A549 (cell line): ENCODE results near the gene NFATC2.

Experiments used
- CEBPB ChIP-seq, 2 experiments: fragments of >200 bp in 1 of 2; sonication (Bioruptor Twin) in 1 of 2; formaldehyde crosslinking in 1 of 2; IDR thresholded peaks; 2 replicates each; pipeline ENCODE4 v1.6.1; 2012 to 2016
- CHD4 ChIP-seq: fragments of 200-600 bp; sonication (generic); IDR thresholded peaks from 2 replicates; pipeline ENCODE4 v1.6.1; 2016; ENCODE audit warnings: antibody characterized with exemption, mild to moderate bottlenecking, borderline replicate concordance
- CTCF ChIP-seq: fragments of >200 bp; sonication (Bioruptor Twin); formaldehyde crosslinking; IDR thresholded peaks from 3 replicates; pipeline ENCODE4 v1.5.1; 2016
- EP300 ChIP-seq, 2 experiments: fragments of >200 bp; sonication (Bioruptor Twin); formaldehyde crosslinking; IDR thresholded peaks; 2 replicates in 1 of 2; 3 replicates in 1 of 2; pipeline ENCODE4 v1.6.1; 2016 to 2017
- JUN ChIP-seq, 2 experiments: fragments of >200 bp; sonication (Bioruptor Twin); formaldehyde crosslinking; IDR thresholded peaks; 2 replicates in 1 of 2; 3 replicates in 1 of 2; pipeline ENCODE4 v1.6.1; 2016 to 2017
- MYC ChIP-seq: IDR thresholded peaks from 2 replicates; pipeline ENCODE4 v1.6.1; 2012; ENCODE audit warnings: mild to moderate bottlenecking, inconsistent platforms, low read length, improper control_type of control experiment, borderline replicate concordance
- POLR2A ChIP-seq: IDR thresholded peaks from 2 replicates; pipeline ENCODE4 v1.6.1; 2012; ENCODE audit warnings: mild to moderate bottlenecking, low read length
- POLR2AphosphoS2 ChIP-seq: conservative IDR thresholded peaks from 2 replicates; pipeline ENCODE4 v1.6.1; 2012; ENCODE audit warnings: low read length, improper control_type of control experiment, inconsistent platforms
- RAD21 ChIP-seq, 2 experiments: fragments of >200 bp in 1 of 2; sonication (Bioruptor Twin) in 1 of 2; formaldehyde crosslinking in 1 of 2; IDR thresholded peaks in 1 of 2; conservative IDR thresholded peaks in 1 of 2; 2 replicates in 1 of 2; 3 replicates in 1 of 2; pipeline ENCODE4 v1.6.1; 2012 to 2018; ENCODE audit warnings: inconsistent platforms in 1 of 2
- ZFP36 ChIP-seq: fragments of 450-650 bp; IDR thresholded peaks from 2 replicates; pipeline ENCODE4 v1.6.1; 2014; ENCODE audit warnings: borderline replicate concordance; ENCODE audit not compliant: partially characterized antibody
- TF ChIP-seq, protein P1 (sequence below): IDR thresholded peaks from 2 replicates; pipeline ENCODE4 v1.6.1; 2012; ENCODE audit warnings: low read depth, borderline replicate concordance

DNA sequence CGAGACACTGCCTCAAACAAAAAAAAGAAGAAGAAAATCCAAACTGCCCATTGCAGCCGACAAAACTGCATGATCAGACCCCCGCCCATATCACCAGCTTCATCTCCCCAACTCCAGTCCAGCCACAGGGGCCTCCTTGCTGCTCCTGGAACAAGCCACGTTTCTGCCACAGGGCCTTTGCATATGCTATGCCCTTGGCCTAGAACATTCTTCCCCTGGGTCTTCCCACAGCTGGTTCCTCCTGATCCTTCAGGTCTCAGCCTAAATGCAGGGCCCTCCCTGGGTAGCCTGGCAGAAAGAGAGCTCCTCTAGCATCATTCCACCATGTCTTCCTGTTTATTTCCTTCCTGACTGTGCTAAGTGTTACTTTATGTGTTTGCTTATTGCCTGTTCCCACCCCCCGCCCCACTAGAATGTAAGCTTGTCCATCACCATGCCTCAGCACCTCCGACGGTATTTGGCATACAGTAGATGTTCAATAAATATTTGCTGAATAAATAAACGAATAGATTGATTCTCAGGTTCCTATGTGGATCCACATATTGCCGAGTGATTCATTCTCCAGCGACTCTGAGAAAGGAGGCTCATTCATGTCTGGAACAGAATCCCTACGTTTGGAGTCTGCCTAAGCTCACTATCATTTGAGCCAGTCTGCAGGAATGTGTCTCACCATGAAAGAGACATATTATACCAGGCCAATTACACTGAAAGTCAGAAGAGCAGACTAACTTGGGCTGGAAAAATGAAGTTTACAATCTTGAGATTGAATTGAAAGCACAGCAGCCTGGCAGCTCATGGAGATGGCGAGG is 56.1 kb downstream of the NFATC2 start:
- no peak for TF ChIP-seq CEBPB (IDR thresholded peaks at IDR 0.05)
- no peak for TF ChIP-seq CTCF
- no peak for TF ChIP-seq CHD4
- no peak for TF ChIP-seq POLR2AphosphoS2
- TF ChIP-seq EP300 (IDR thresholded peaks at IDR 0.05) = no peak
- TF ChIP-seq, protein P1, sequence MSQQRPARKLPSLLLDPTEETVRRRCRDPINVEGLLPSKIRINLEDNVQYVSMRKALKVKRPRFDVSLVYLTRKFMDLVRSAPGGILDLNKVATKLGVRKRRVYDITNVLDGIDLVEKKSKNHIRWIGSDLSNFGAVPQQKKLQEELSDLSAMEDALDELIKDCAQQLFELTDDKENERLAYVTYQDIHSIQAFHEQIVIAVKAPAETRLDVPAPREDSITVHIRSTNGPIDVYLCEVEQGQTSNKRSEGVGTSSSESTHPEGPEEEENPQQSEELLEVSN = no peak
- no peak for TF ChIP-seq POLR2A
- TF ChIP-seq ZFP36 = no peak
- no peak for TF ChIP-seq RAD21 (conservative IDR thresholded peaks at IDR 0.05 in 1 of 2, IDR thresholded peaks at IDR 0.05 in 1 of 2)
- TF ChIP-seq MYC = no peak
- TF ChIP-seq JUN (IDR thresholded peaks at IDR 0.05) = no peak
